ENCODE measurements around the gene NR3C2.

Gene NR3C2

DNA sequence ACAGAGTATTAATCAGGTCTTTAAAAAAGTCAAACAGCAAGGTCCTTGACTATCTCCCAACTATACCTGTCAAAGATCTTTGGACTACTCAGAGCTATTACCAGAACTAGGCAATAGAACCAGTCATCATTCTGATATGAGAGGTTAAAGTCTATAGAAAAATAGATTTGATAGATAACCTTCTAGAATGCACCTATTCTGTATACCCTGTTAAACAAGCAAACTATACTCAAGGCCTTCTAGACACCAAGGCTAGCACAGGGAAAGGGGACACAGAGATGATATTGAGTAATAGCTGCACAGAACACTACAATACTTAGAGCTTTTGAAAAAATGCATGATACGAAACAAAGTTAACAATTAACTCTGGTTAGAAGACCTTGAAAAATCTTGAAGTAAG, 149.5 kb downstream of the NR3C2 start:
- Histone ChIP-seq H4K20me1 (ENCODE audit: insufficient read depth) (no peaks in the 10 kb centered on the region), H3K27ac (no peak overlapping the region), H3K4me3 (IDR thresholded peaks at IDR 0.05; ENCODE audit: insufficient read depth, low read depth, low read length) (no peak overlapping the region), H3K9ac (no peak overlapping the region), H2AFZ (ENCODE audit: low read depth) (no peak overlapping the region), H3K36me3 (ENCODE audit: insufficient read depth) (no peaks in the 10 kb centered on the region), H3K27me3 (ENCODE audit: insufficient read depth, low read depth) (no peaks in the 10 kb centered on the region), H3K79me2 (ENCODE audit: insufficient read depth, low read depth) (no peaks in the 10 kb centered on the region), H3K4me2 (no peak overlapping the region), H3K4me1 (ENCODE audit: low read depth, poor library complexity, severe bottlenecking) (no peaks in the 10 kb centered on the region)
- no peak for TF ChIP-seq CTCF (conservative IDR thresholded peaks at IDR 0.05; ENCODE audit: low read depth, low read length)

DNA sequence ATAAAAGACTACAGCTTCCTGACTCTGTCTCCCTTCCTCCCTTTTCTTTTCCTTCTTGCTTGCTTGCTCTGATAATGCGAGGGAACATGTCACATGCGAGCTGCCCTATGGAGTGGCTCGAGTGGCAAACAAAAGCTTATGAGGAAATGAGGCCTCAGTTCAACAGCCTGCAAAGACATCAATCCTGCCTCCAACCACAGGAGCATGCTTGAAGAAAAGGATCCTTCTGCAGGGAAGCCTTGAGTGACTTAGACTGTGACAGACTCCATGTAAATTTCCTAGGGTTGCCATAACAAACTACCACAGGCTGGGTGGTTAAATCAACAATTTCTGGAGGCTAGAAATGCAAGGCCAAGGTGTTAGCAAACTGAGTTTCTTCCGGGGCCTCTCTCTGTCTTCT, 152.5 kb downstream of the NR3C2 start:
- TF ChIP-seq CTCF (conservative IDR thresholded peaks at IDR 0.05; ENCODE audit: low read depth, low read length): no peak
- Histone ChIP-seq H3K27ac (no peak overlapping the region), H3K79me2 (ENCODE audit: insufficient read depth, low read depth) (no peaks in the 10 kb centered on the region), H3K27me3 (ENCODE audit: insufficient read depth, low read depth) (no peaks in the 10 kb centered on the region), H3K4me3 (IDR thresholded peaks at IDR 0.05; ENCODE audit: insufficient read depth, low read depth, low read length) (no peak overlapping the region), H3K4me2 (no peak overlapping the region), H3K4me1 (ENCODE audit: low read depth, poor library complexity, severe bottlenecking) (no peaks in the 10 kb centered on the region), H3K36me3 (ENCODE audit: insufficient read depth) (no peaks in the 10 kb centered on the region), H3K9ac (no peak overlapping the region), H2AFZ (ENCODE audit: low read depth) (no peak overlapping the region), H4K20me1 (ENCODE audit: insufficient read depth) (no peaks in the 10 kb centered on the region)

DNA sequence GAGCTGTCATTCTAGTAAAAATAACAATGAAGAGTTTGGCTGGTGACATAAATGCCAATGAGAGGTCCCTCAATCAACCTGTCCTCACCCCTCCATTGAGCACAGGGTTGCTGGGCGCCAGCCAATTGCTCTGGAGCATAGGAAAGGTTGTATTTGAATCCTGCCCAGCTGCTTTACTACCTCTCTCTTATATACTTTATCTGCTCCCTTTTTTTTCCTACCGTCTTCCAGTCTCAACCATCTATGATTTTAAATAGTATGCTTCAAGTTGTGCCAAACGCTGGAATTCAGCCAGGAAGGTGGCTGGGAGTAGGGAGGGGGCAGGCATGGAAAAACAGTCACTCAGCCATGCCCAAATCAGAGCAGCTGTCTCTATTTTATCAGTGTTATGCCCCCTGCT, 153.8 kb downstream of the NR3C2 start:
- no peak overlapping the region for H3K27ac ChIP-seq
- H3K4me1 ChIP-seq (ENCODE audit: low read depth, poor library complexity, severe bottlenecking): no peaks in the 10 kb centered on the region
- no peak overlapping the region for H3K9ac ChIP-seq
- no peaks in the 10 kb centered on the region for H3K36me3 ChIP-seq (ENCODE audit: insufficient read depth)
- H3K79me2 ChIP-seq (ENCODE audit: insufficient read depth, low read depth): no peaks in the 10 kb centered on the region
- H4K20me1 ChIP-seq (ENCODE audit: insufficient read depth): no peaks in the 10 kb centered on the region
- no peak for TF ChIP-seq CTCF (conservative IDR thresholded peaks at IDR 0.05; ENCODE audit: low read depth, low read length)
- H3K27me3 ChIP-seq (ENCODE audit: insufficient read depth, low read depth): no peaks in the 10 kb centered on the region
- no peak overlapping the region for H3K4me3 ChIP-seq (IDR thresholded peaks at IDR 0.05; ENCODE audit: insufficient read depth, low read depth, low read length)
- H3K4me2 ChIP-seq: no peak overlapping the region
- H2AFZ ChIP-seq (ENCODE audit: low read depth): no peak overlapping the region

GRCh38 chr4:148287111-148287510, 155.1 kb downstream of the NR3C2 start:
- Histone ChIP-seq H3K79me2 (ENCODE audit: insufficient read depth, low read depth) (no peaks in the 10 kb centered on the region), H4K20me1 (ENCODE audit: insufficient read depth) (no peaks in the 10 kb centered on the region), H3K4me1 (ENCODE audit: low read depth, poor library complexity, severe bottlenecking) (no peaks in the 10 kb centered on the region), H3K4me3 (IDR thresholded peaks at IDR 0.05; ENCODE audit: insufficient read depth, low read depth, low read length) (no peak overlapping the region), H3K27me3 (ENCODE audit: insufficient read depth, low read depth) (no peaks in the 10 kb centered on the region), H3K9ac (no peak overlapping the region), H3K4me2 (no peak overlapping the region), H3K36me3 (ENCODE audit: insufficient read depth) (no peaks in the 10 kb centered on the region), H3K27ac (no peak overlapping the region), H2AFZ (ENCODE audit: low read depth) (no peak overlapping the region)
- no peak for TF ChIP-seq CTCF (conservative IDR thresholded peaks at IDR 0.05; ENCODE audit: low read depth, low read length)

DNA sequence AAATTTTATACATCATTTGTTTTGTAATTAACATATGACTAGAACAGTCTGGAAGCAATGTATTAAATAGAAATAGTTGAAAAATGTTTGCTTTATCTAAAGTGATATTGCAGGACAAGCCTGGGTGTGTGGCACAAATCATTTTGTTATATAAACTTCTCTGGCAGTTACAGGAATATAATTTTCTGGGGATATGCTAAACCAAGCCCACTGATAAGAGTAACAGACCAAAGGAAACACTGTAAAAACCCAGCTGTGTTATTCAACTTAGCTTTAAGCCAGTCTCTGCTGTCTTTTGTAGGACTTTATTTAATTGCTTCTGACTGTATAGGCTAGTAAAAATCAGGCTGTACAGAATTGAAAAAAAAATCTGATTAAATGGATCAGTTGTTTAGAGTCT, 156.2 kb downstream of the NR3C2 start:
- TF ChIP-seq CTCF (conservative IDR thresholded peaks at IDR 0.05; ENCODE audit: low read depth, low read length): no peak
- Histone ChIP-seq H3K27ac (no peak overlapping the region), H3K4me3 (IDR thresholded peaks at IDR 0.05; ENCODE audit: insufficient read depth, low read depth, low read length) (no peak overlapping the region), H4K20me1 (ENCODE audit: insufficient read depth) (no peaks in the 10 kb centered on the region), H3K79me2 (ENCODE audit: insufficient read depth, low read depth) (no peaks in the 10 kb centered on the region), H3K36me3 (ENCODE audit: insufficient read depth) (no peaks in the 10 kb centered on the region), H3K27me3 (ENCODE audit: insufficient read depth, low read depth) (no peaks in the 10 kb centered on the region), H3K4me2 (no peak overlapping the region), H2AFZ (ENCODE audit: low read depth) (no peak overlapping the region), H3K4me1 (ENCODE audit: low read depth, poor library complexity, severe bottlenecking) (no peaks in the 10 kb centered on the region), H3K9ac (no peak overlapping the region)

Data from KMS-11 (cell line).